ENCODE data around the gene KEAP1. TPM values are rescaled to one million over a fixed set of nuclear protein-coding genes. Genes with fewer than 3 reads are reported as not detected.

The KEAP1 gene
- total RNA-seq, 4 donors from 2014 or later, result 51.9 to 94.5 (median 80.6) TPM

DNA sequence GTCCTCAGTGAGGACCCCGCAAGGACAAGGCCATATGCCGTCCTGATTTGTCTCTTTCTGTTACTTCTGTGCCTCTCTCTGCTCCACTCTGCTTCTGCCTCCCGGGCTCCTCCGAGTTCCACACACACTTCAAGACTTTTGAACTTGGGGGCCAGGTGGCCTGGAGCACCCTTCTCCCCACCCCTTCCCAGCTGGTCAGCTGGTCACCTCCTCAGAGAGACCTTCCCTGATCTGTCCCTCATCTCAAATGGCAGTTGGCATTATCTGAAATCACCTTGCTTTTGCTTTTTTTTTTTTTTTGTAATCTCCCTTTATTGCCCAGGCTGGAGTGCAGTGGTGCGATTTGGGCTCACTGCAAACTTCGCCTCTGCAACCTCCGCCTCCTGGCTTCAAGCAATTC lies 16.3 kb upstream of the KEAP1 start:
- no peaks in the 10 kb centered on the region for H3K9me3 ChIP-seq
- intact Hi-C loops (cut with DNase I), result no loop called here
- DNase-seq (ENCODE audit: extremely low spot score), result no peak
- H3K4me1 ChIP-seq, result peaks cover 20 to 26% (median 26%) of the 10 kb centered on the region in 4 donors
- peaks cover 3 to 83% (median 49%) of the 10 kb centered on the region in 4 donors for H3K27me3 ChIP-seq
- 63% methylated on average over 7 of the region's 7 CpGs for WGBS
- TF ChIP-seq EP300 (IDR thresholded peaks at IDR 0.05) (no peak), POLR2A (IDR thresholded peaks at IDR 0.05; ENCODE audit: low read depth) (no peak), CTCF (IDR thresholded peaks at IDR 0.05) (no peak), POLR2AphosphoS5 (IDR thresholded peaks at IDR 0.05) (no peak)
- H3K4me3 ChIP-seq, result no peak overlapping the region
- H3K27ac ChIP-seq (replicated peaks in 1 of 4), result no peak overlapping the region
- H3K36me3 ChIP-seq, result no peaks in the 10 kb centered on the region

- Histone ChIP-seq H3K36me3 (no peaks in the 10 kb centered on the region), H3K4me3 (peak overlapping the region in 2 of 4 donors; percentile 31 to 36), H3K27me3 (peaks cover 3 to 86% (median 56%) of the 10 kb centered on the region in 4 donors), H3K27ac (replicated peaks in 1 of 4) (no peak overlapping the region), H3K9me3 (no peaks in the 10 kb centered on the region), H3K4me1 (peaks cover 20 to 34% (median 31%) of the 10 kb centered on the region in 4 donors)
- TF ChIP-seq POLR2AphosphoS5 (IDR thresholded peaks at IDR 0.05), result no peak
- TF ChIP-seq EP300 (IDR thresholded peaks at IDR 0.05), result no peak
- TF ChIP-seq POLR2A (IDR thresholded peaks at IDR 0.05; ENCODE audit: low read depth), result no peak
- no peak for DNase-seq (ENCODE audit: extremely low spot score)
- 25% methylated on average over 12 of the region's 33 CpGs for WGBS
- intact Hi-C loops (cut with DNase I), result no loop called here
Measured at GRCh38 chr19:10518444-10519361, 15.5 kb upstream of the KEAP1 start.

DNA sequence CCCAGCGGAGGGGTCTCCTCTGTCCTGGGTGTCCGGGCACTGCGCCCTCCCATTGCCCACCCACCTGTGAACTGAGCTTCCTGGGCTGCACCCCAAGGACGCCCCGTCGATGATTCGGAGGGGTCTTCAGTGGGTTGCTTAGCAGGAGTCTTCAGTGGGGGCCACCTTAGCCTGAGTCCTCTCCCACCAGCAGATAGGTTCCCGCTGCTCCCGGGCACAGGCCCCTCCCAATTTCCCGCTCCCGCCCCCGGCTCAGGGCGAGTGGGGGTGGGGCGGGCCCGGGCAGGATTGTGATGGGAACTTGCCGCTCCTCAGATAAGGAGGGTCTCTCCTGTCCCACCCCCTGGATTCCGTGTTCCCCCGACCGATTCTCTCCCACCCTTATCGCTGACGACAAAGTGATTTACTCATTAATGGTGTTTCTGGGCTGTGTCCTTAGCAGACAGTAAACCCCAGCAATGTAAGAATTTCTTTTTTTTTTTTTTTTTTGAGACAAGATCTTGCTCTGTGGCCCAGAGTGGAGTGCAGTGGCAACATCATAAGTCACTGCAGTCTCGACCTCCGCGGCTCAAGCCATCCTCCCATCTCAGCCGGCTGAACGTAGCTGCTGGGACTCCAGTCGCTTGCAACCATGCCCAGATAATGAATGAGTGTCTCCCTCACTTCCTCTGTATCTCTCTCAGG lies 14.7 kb upstream of the KEAP1 start:
- DNase-seq (ENCODE audit: extremely low spot score), result no peak
- peaks cover 20 to 35% (median 31%) of the 10 kb centered on the region in 4 donors for H3K4me1 ChIP-seq
- H3K4me3 ChIP-seq, result peak overlapping the region; percentile 31 to 50 (median 34)
- H3K27ac ChIP-seq (replicated peaks in 1 of 4), result no peak overlapping the region
- H3K9me3 ChIP-seq, result no peaks in the 10 kb centered on the region
- H3K27me3 ChIP-seq, result peaks cover 3 to 94% (median 64%) of the 10 kb centered on the region in 4 donors
- TF ChIP-seq CTCF (IDR thresholded peaks at IDR 0.05), result no peak
- no peak for TF ChIP-seq EP300 (IDR thresholded peaks at IDR 0.05)
- TF ChIP-seq POLR2AphosphoS5 (IDR thresholded peaks at IDR 0.05), result no peak
- TF ChIP-seq POLR2A (IDR thresholded peaks at IDR 0.05; ENCODE audit: low read depth), result no peak
- WGBS, result 3% methylated on average over 11 of the region's 27 CpGs
- H3K36me3 ChIP-seq, result no peaks in the 10 kb centered on the region
- intact Hi-C loops (cut with DNase I), result no loop called here

DNA sequence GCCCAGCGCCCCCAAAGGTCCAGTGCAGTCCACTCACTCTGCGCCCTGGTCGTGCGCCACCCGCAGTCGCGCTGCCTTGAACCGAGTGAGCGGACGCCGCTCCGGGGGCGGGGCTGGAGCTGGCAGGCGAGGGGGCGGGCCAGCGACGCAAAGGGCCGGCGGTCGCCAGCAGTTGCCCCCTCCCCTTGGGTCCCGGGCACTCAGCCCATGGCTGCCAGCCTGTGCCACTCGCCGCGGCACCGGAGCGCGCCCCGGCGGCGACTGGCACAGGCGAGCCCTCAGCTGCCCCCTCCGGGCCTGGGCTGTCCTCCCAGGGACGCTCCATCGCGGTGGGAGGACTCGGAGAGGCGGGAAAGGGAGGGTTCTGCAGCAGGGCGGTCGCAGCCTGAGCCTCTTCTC lies 14.2 kb upstream of the KEAP1 start, which contains the start of gene S1PR5:
Gene S1PR5, minus strand, starts transcription at position 87 of the 399 bp plus-strand sequence. CDS start 2,436 bp downstream, outside the sequence.
- no peak for DNase-seq (ENCODE audit: extremely low spot score)
- intact Hi-C loops (cut with DNase I), result no loop called here
- H3K4me1 ChIP-seq, result peaks cover 20 to 35% (median 31%) of the 10 kb centered on the region in 4 donors
- peak within 1 kb of the TSS; percentile 31 to 50 (median 34) for H3K4me3 ChIP-seq
- H3K9me3 ChIP-seq, result no peaks in the 10 kb centered on the region
- no peaks in the 10 kb centered on the region for H3K36me3 ChIP-seq
- H3K27me3 ChIP-seq, result peaks cover 3 to 99% (median 65%) of the 10 kb centered on the region in 4 donors
- WGBS, result 3% methylated on average over 8 of the region's 39 CpGs
- H3K27ac ChIP-seq (replicated peaks in 1 of 4), result no peak within 1 kb of the TSS
- TF ChIP-seq POLR2AphosphoS5 (IDR thresholded peaks at IDR 0.05) (no peak), EP300 (IDR thresholded peaks at IDR 0.05) (no peak), POLR2A (IDR thresholded peaks at IDR 0.05; ENCODE audit: low read depth) (no peak), CTCF (IDR thresholded peaks at IDR 0.05) (no peak)
